HG03571 (cell line): ENCODE data around the gene CORO1C.
A peak's percentile ranks its signal among the peaks of the same experiment; 100 is the strongest.

Source experiments
- ATAC-seq: cut with Tn5 transposase; IDR thresholded peaks from one replicate; pipeline ENCODE4 v1.9.1; 2021; ENCODE audit not compliant: unreplicated experiment

The CORO1C gene

DNA sequence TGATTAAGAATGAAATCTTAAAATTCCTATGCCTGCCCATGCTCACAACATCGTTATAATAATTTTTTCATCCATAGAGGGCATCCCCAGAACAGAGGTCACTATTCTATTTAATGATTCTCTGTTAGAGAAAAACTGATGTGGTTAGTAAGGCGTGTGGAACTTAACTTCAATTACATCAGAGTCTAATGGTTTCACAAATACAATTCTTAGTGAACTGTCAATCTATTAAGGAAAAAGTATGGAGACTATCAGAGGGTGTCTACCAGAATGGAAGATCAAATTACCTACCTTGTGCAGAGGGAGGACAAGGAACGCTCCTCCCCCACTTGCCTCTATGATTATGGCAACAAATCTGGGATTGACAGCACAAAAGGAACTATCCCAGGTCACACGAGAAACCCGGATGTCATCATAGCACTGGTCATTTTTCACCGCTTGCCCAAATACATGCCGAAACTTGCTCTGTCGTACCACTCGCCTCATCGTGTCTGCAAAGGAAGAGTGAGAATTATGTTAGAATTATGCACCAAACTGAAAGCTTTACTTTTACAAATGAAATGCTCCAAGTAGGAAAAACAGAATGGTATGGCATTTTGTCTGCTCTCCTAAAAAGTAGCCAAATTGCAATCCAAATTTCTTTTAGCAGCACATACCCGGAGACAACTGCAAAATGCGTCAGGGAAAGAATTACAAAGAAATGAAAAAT lies 30.3 kb downstream of the CORO1C start:
- no peak for ATAC-seq

DNA sequence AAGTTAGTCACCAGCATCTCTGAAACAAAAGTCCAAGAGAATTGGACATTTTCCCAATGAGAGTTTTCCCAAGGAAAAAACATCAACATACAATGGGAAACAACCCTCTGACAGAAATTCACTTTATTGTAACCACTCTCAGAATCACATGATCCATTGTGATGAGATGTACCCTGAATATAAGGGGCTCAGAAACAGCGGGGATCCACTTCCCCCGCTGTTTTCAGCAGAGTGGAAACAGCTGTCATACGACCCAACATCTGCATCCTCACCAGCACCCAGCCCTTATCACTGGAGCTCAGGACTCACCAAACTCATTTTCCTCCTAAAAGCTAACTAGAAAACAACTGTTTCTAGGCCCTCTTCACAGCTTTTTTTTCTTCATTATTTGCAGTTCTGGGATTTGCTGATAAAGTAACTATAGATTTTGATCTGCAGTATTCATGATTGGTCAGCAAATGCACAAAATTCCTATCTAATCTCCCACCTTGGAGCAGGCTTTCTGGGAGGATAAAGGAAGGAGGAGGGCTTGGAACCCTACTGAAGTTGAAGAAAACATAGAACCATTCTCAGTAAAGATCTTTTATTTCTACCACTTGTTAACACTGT lies 31.3 kb downstream of the CORO1C start:
- ATAC-seq, result no peak

DNA sequence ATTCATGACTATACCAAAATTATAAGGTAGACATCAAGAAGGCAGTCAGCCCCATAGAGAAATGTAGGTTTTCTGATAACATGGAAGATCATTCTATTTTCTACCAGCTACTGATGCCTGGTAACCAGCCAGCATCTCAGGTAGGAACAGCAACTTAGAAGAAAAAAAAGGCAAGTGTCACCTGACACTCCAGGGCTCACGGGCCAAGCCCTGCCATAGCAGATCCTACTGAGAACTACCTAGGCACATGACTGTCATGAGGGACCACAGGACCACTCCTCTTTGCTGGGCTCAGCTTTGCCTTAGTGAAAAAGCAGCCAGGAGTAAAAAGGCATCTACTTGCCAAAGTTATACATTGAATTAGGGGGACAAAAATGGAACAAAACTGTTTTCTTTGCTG lies 33.4 kb downstream of the CORO1C start:
- ATAC-seq, result no peak

DNA sequence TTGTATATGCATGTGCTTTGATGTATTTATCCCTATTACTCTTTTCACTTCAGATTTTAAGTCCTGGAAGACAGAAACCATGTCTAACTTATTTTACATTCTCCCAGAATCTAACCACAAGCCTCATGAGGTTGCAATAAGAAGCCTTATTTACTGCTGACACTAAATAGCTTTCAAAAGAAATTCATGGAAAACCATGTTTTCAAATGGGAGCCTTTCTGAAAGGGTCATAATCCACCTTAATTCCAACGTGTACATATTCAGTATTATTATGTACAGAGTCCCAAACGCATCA lies 34.4 kb downstream of the CORO1C start:
- ATAC-seq, result no peak

DNA sequence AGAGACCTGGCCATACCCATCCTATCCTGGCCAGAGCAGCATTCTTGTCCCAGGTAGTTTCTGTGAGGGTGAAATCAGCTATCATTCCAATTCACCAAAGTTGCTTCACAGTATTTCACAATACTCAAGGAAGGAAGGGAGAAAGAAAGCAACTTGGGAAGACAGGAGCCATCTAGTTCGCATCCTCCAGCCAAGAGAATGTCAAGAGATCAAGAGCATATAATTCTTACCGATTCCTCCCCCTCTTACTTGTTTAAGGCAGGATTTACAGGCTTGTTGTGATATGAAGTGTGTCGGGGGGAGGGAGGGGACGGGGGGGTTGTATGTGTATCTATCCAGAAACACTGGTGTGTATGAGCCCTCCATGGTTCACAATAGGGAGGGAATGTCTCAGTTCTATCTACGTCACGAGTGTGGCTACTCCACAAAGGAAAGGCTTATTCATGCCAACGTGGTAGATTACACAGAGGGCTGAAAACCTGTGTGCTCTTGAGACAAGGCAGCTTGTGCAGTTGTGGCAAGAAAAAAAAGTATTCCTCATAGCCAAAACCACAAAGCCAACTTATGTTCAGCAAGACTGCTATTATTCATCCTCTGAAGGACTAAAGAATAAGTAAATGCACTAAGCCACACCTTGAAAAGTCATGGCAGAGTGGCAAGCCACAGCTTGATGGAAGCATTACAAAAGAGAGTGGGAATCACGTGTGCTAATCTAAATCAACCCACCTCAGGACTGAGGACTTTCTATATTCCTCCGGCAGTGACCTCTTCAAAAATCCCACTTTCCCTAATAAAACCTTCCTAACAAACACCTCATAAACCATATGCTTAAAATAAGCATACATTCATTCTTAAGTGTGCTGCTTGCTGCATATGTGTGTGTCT lies 35.0 kb downstream of the CORO1C start:
- no peak for ATAC-seq

DNA sequence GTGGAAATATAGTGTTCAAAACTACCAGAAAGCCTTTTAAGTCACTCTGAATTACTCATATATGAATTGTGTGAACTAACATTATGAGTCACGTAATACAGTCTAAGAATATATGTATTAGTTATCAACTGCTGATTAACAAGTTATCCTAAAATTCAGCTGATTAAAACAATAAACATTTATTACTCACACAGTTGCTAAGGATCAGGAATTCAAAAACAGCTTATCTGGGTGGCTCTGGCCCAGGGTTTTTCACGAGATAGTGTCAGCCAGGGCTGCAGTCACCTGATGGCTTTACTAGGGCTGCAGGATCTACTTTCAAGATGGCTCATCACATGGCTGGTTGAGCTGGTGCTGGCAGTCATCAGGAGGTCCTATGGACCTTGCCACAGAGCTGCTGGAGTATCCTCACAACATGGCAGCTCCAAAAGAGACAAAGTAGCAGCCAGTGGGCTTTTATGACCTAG lies 36.5 kb downstream of the CORO1C start:
- no peak for ATAC-seq

DNA sequence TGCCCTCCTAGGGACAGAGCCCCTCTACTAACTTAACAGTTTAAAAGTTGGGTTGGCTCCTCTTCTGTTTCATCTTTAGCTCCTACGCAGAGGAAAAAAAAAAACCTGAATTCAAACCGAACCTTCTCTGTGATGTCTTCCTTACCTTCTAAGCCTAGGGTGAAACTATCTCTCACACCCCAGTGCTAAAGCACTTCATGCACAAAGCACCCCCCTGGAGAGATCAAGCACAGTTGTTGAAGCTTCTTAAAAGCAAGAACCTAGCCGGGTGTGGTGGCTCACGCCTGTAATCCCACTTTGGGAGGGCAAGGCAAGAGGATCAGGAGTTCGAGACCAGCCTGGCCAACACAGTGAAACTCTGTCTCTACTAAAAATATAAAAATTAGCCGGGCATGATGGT lies 37.6 kb downstream of the CORO1C start:
- no peak for ATAC-seq

DNA sequence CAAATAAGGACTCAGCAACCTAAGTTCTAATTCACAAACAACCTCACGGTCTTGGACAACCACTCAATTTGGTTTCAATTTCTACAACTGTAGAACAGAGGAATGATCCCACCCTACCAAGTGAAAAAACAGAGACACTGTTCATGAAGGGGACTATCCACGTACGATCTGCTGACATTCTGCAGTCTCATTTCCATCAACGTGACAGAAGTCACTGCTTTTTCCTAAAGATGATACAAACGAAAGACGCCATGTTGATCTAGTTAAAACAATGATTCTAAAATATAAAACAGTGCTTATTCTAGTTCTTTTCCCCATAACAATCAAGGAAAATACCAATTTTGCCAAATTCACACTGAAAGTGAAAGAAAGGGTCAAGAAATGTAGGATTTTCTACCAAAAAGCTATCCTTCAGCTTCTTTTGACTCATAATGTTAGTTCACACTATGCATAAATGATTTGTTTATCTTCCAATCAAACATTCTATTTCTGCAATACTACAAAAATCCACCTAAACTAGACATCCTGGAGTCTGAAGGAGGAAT lies 38.1 kb downstream of the CORO1C start:
- no peak for ATAC-seq

DNA sequence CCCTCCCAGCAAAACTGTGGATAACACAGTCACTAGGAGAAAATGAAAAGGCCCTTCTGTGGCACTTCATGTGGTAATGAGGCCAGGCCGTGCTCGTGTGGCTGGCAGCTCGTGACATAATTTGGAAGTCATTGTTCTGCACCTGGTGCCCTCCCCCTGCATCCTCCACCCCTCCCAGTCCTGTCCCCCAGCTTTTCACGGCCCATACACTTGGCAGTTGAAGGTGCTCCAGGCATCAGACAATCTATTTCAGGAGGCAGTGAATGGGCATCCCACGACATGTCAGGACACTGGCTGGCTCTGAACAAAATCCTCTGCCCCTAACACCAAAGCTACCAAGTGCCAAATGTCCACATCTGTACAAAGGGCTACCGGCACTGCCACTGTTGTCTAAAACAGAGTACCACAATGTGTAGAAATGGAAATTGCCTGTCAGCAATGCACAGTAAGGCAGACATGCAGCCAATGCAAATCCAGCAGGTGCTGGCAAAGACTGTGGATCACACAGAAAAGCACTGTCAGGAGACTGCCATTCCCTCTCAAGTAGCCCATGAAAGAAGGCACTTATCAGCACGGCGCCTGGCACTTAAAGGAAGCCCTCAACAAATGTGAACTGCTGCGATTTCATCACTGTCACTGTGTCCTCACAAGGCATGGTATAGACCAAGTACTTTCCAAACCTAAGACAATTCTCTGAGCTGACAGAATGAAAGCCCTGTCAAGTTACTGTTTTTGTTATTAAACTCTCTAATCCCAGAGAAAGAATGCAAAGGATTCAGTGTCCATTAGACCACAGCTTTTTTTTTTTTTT lies 39.1 kb downstream of the CORO1C start:
- ATAC-seq, result peak; percentile 10

DNA sequence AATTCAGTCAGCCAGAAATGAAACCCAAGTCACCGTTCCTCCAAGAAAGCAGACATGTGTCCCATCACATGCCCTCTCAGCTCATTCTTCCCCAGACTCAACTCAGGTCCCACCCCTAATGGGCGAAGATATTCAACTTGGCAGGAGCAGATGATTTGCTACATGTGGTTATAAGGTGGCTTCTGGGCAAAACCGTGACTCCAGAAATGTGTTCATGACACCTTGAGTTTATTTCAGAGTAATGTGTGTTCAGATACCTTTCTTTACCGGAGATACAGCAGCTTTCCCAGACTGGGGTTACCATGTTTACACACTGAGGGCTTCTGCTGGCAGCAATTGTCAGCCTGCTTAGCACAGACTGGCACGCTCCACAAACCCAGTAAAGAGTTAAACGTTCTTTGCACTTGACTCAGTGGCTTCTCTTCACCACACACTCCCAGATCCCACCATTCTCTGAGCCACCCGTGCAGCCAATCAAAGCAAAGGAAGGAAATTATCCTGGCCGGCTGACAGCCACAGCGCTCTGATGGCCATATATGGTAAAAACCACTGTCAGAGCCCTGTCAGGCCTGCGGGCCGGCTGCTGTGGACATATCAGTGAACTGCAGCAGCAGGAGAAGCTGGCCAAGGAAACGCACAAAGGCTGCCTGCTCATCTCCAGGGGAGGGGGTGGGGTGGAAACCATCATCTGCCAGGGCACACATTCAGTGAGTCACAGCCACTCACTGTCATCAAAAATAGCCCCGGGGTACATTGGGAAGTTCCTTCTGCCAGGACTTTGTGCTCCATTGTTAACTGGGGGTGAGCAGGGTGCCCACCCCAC lies 39.9 kb downstream of the CORO1C start:
- peak; percentile 73 for ATAC-seq

DNA sequence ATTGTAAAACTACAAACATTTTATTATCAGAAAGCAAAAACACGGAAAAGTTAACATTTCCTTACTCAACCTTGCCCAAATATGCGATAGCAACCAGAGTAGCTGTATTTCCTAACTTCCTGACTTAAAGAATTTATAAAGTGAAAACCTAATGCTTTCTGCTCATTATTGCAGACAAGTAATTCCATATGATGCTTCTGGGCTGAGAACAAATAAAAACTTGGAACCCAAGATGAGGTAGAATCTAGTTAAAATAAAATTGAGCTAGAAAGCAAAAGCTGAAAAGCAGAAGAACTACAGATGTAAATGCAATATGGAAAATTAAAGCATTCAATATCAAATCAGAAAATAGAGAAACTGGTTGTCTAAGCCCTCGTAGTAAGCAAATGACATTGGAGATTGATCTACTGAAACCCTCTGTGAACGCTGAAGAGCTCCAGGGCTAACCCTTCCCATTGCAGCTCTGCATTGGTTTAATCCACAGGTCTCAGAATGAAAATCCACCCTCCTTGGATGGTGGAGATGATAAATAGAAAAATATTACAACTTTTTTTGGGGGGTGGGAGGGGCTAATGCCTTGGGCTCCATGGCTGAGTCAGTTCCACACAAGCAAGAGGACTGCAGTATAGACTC lies 40.7 kb downstream of the CORO1C start:
- ATAC-seq, result no peak

DNA sequence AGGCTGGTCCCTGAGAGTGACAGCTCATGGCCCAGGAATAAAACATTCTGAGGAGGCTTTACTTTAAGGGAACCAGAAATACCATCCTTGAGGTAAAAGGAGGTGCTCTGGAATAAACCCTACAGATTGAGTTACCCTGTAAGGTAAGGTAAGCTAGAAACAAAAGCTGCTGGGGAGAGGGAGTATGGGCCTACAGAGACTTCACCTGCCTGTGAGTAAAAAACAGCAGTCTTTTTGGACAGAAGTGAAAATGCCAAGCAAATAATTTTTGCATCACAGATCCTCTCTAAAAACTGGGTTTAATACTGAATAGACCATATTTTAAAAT lies 41.2 kb downstream of the CORO1C start:
- ATAC-seq, result no peak

DNA sequence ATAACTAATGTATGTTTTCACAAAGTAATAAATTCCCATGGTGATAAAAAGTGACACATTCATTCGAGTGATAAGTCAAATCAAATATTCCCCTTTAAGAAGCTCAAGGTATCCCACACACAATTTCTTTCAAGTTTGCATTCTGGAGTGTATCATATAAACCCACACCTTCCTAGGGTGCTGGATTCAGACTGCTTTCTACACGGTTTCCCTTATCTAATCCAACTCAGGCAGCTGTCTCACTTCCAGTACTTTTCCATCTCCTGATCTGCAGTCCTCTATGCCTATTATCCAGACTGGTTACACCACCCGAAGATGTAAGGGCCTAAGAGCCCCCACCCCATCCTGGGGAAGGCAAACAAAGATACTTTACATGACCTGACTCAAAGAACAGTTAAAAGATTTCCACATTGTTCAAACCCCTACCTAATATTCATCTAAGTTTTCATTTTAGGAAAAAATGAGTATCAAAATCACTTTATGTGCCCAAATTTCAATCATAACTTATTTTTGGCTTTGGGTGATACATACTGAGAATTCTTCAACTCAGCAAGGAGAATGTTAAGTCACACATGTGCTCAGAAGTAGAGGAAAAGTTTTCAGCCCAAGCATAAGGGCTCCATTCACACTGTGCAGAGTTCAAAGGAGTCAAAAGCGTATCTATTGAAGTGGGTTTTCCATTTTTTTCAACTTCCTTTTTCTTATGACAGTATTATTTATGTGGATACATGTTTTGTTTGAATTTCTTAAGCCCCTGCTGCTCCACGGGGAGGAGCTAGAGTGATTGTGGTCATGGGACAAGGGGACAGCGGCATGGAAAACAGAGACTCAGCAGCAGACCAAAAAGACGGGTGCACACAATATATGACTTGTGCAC lies 41.8 kb downstream of the CORO1C start:
- ATAC-seq, result no peak

DNA sequence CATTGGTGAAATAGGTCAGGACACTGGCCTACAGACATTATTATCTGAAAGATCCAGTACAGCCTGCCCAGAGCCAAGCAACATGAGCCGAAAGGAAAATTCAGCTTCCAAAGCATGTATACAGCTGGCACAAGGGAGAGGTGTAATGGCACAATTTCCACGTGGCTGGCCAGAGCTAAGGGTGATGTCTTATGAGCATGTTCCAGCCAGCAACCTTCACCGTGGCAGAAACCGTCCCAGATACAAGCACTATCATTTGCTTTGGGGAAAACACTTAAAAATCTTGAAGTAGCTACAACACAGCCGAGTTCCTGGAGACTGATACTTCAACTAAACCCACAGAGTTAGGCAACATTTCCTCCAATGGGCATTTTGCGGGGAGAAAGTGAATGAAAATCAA lies 44.5 kb downstream of the CORO1C start:
- ATAC-seq, result no peak

DNA sequence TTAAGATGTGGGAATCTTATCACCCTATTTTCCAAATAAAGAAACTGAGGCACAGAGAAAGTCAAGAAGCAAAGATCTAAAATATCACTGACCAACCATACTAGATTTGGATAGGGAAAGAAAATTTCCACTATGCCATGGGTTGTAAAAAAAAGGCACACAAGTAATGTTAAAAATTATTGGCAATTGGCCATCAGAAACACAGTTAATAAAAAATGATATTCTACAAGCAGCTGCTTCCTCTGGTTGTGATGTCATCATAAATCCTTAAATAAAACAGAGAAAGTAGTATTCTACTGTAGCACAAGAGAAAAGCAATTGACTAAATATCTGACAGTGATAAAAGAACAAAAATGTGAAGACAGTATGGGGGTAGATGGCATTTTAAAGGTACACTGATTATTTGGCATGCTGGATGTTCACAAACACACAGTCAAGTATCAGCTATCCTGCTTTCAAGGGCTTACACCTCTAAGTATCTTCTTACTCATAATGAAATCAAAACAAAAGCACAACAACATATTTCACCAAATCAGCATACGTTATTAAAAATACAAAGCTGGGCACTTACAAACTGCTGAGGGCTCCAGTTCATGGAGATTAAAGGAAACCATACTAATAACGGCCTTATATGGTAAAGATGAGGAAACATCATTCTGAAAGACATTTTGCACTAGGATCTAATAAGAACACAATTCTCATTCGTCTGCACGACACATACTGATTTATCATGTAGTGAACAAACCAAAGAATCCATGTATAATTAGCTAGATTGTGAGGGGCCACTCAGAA lies 45.7 kb downstream of the CORO1C start:
- no peak for ATAC-seq

DNA sequence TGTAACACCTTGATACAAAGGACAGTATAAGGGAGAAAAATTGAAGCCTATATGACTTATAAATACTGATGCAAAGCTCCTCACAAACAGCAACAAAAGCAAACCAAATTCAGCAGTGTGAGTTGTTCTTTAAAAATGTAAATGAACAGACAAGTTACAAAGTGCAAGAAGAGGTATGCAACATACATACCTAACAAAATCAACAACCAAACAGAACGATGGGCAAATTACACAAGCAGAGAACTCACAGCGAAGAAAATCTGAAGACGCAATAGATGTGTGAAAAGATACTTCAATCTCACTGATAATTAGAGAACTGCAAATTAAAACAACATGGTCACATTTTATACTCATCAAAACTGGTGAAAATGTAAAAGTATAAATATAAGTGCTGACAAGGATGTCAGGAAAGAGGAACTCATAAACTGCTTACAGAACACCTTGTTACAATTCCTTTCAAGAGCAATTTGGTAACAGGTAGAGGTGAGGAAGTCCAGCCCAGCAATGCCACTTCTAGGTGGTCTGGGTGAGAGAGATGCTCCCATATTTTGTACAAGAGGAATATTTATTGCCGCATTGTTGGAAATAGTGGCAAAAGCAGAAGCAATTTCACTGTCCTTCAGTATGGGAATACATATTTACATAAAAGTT lies 47.3 kb downstream of the CORO1C start:
- ATAC-seq, result no peak

DNA sequence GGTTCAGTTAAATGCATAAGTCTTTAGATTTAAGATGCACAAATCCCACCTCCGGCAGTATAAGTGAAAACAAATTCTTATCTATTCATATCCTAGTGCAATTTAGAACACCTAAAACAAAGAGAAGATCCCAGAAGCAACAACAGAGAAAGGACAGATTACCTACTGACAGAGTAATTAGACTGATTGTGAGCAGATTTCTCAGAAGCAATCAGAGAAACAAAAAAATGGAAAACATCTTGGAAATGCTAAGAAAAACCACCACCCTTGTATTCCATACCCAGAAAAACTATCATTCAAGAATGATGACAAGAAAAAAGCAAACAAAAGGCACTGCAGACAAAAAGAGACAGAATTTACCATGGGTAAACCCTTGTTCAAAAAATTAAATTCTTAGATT lies 50.0 kb downstream of the CORO1C start:
- ATAC-seq, result no peak
